Ovary (tissue), 10 donors: Measurements from ENCODE around the gene KDF1. TPM values are rescaled to one million over a fixed set of nuclear protein-coding genes. Genes with fewer than 3 reads are reported as not detected.
A peak's percentile ranks its signal among the peaks of the same experiment; 100 is the strongest.

Experiments
- DNase-seq, 5 donors: peaks; one replicate each; pipeline ENCODE4 v3.0.0-alpha.2; 2019 to 2020
- H3K27ac ChIP-seq, 2 donors: fragments of 200-600 bp; one replicate each; pipeline versions ENCODE4 v1.5.1 to v1.8.0; 2019 to 2022
- H3K27me3 ChIP-seq: fragments of 200-600 bp; one replicate; pipeline ENCODE4 v1.8.0; 2022
- H3K36me3 ChIP-seq: fragments of 200-600 bp; sonication (generic); one replicate; pipeline ENCODE4 v1.5.1; 2019
- H3K4me1 ChIP-seq: one replicate; pipeline ENCODE4 v1.8.1; 2013; ENCODE audit warnings: mild to moderate bottlenecking, moderate library complexity; ENCODE audit not compliant: insufficient read depth
- H3K4me3 ChIP-seq: fragments of 200-600 bp; sonication (generic); one replicate; pipeline ENCODE4 v1.5.1; 2017
- H3K9me3 ChIP-seq, 2 donors: fragments of 200-600 bp in 1 of 2; sonication (generic) in 1 of 2; one replicate each; pipeline versions ENCODE4 v1.5.1 to v1.8.1; 2013 to 2019; ENCODE audit warnings: mild to moderate bottlenecking in 1 of 2, moderate library complexity in 1 of 2
- CTCF ChIP-seq, 3 donors: fragments of 450-650 bp in 2 of 3; fragments of 200-600 bp in 1 of 3; IDR thresholded peaks; one replicate each; pipeline versions ENCODE4 v1.5.1 to v1.8.0; 2016 to 2022; ENCODE audit warnings: antibody characterized with exemption in 3 of 3, mild to moderate bottlenecking in 1 of 3
- EP300 ChIP-seq: sonication (generic); formaldehyde crosslinking; IDR thresholded peaks from one replicate; pipeline ENCODE4 v1.6.1; 2017; ENCODE audit warnings: antibody characterized with exemption
- POLR2A ChIP-seq: fragments of 450-650 bp; IDR thresholded peaks from one replicate; pipeline ENCODE4 v1.6.1; 2017; ENCODE audit warnings: antibody characterized with exemption, mild to moderate bottlenecking, moderate library complexity
- WGBS, 3 donors: extraction: QIAGEN DNeasy Blood & Tissue Kit in 1 of 3; methylation state at CpG; one replicate each; pipeline versions ENCODE4 v1.1.5 to v1.1.7; 2013 to 2017; 5-methylcytosine and 5-hydroxymethylcytosine counted together
- intact Hi-C, 4 donors: fragments of 100-400 bp; cut with DNase I; formaldehyde crosslinking; loops; one replicate each; pipeline versions ENCODE4 v1.11.0 to v1.15.1; 2022 to 2023
- long read RNA-seq, 3 donors: library from polyadenylated mRNA in 2 of 3; unstranded in 2 of 3; transcript quantifications; one replicate each; pipeline ENCODE4 v2.0.0 and lab custom pipeline, GENCODE V29; 2021 to 2026
- polyA plus RNA-seq, 2 donors: library from polyadenylated mRNA; stranded (reverse); fragments of 200-250 nt in 1 of 2; fragments of 350-450 nt in 1 of 2; fragmentation: Illumina TruSeq in 1 of 2; extraction: RNeasy Lipid Tissue Mini Kit (QIAGEN cat#74804) in 1 of 2; gene quantifications; one replicate each; pipeline ENCODE4 v1.2.3, GENCODE V29; 2013 to 2014
- total RNA-seq, 7 donors: library from RNA; depleted of rRNA in 2 of 7; stranded (reverse); fragments of >200 nt in 2 of 7; fragmentation: NEBNext Ultra II Directional in 3 of 7; extraction: Animal tissue kit (Norgen Biotek cat#: 25700) in 3 of 7; gene quantifications; one replicate each; pipeline versions ENCODE4 v1.1.0 to v1.2.4, GENCODE V29; 2016 to 2023
- donor health status: DM: no; HTN: no; CAD: no; lungs with moderate emphysema.
- donor health status: DM: no; HTN: no; CAD: no.
- donor health status: Bipolar disorder and iron deficiency.
- donor health status: DM: yes; HTN: yes; CAD: no.
- donor health status: DM: no; HTN: no; CAD: no.
- donor health status: DM: yes; HTN: yes; CAD: no.

Gene KDF1
- total RNA-seq: 10 to 100 TPM in 1 of 7 donors, 1 to 10 TPM in 1, under 1 TPM in 2, not detected in 3; 0.59 to 11.0 (median 0.84) TPM
- polyA plus RNA-seq: under 1 TPM in 1 of 2 donors, not detected in 1; 0.08 TPM
- long read RNA-seq, donor 1: 0 reads
- long read RNA-seq, donor 2, partial matches to known transcripts: 0 of 4 reads
- long read RNA-seq, donor 2, other reads (novel, unspliced or antisense): 0 of 4 reads
- long read RNA-seq, donor 3, partial matches to known transcripts: 1 of 4 reads
- long read RNA-seq, donor 3, other reads (novel, unspliced or antisense): 0 of 4 reads

- peak in 1 of 5 donors; percentile 22 for DNase-seq
- TF ChIP-seq EP300: no peak
- no peak for TF ChIP-seq POLR2A
- TF ChIP-seq CTCF (IDR thresholded peaks at IDR 0.05): no peak
- H3K4me3 ChIP-seq: peak within 1 kb of the TSS; percentile 24
- peaks cover 4% of the 10 kb centered on the region for H3K4me1 ChIP-seq
- H3K9me3 ChIP-seq: no peaks in the 10 kb centered on the region
- no peak within 1 kb of the TSS for H3K27ac ChIP-seq
- intact Hi-C loops: no loop called here
- no peaks in the 10 kb centered on the region for H3K27me3 ChIP-seq
- no peaks in the 10 kb centered on the region for H3K36me3 ChIP-seq
- 1% methylated on average over 40 to 86 of the region's 86 CpGs for WGBS, 3 donors
Observed at GRCh38 chr1:26959722-26960624, at the start of gene KDF1. KDF1 (minus strand) TSS chr1:26960468; CDS start chr1:26952380, 8,088 bp downstream.

DNA sequence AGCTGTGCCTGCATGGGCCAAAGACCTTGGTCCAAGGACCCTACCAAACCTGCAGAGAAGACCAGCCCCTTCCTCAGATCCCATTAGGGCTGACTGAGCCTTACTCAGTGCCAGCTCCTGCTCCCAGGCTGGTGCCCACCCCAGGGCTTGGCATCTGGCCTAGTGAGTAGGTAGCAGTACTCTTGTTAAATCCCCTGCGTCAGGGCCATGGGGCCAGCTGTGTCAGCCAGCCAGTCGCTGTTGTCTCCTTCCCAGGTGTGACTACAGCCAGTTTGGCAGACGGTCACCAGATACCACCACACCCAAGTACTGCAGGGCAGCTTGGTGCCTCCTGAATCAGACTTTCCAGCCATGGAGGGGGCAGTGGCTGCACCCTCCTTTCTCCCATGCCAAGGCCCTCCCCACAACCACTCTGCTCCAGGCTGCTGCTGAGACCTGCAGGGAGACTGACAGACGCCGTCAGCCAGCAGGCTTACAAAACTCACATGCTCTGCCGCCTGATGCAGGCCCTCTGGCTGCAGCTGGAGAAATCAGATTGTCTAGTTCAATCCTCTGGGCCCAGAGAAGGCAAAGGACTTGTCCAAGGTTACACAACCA lies 49.4 kb upstream of the KDF1 start:
- Histone ChIP-seq H3K36me3 (no peaks in the 10 kb centered on the region), H3K27ac (no peak overlapping the region), H3K27me3 (no peaks in the 10 kb centered on the region), H3K9me3 (no peaks in the 10 kb centered on the region), H3K4me1 (peaks cover 5% of the 10 kb centered on the region), H3K4me3 (no peak overlapping the region)
- TF ChIP-seq POLR2A: no peak
- TF ChIP-seq CTCF (IDR thresholded peaks at IDR 0.05): no peak
- TF ChIP-seq EP300: no peak
- no peak for DNase-seq
- WGBS, 3 donors: 81 to 92% (median 89%) methylated on average over 5 to 6 of the region's 6 CpGs
- intact Hi-C loops: loop anchor here in 1 of 4 donors (5.0 kb wide), 1 partner anchor 48 kb away; no protein-coding TSS in a partner anchor

DNA sequence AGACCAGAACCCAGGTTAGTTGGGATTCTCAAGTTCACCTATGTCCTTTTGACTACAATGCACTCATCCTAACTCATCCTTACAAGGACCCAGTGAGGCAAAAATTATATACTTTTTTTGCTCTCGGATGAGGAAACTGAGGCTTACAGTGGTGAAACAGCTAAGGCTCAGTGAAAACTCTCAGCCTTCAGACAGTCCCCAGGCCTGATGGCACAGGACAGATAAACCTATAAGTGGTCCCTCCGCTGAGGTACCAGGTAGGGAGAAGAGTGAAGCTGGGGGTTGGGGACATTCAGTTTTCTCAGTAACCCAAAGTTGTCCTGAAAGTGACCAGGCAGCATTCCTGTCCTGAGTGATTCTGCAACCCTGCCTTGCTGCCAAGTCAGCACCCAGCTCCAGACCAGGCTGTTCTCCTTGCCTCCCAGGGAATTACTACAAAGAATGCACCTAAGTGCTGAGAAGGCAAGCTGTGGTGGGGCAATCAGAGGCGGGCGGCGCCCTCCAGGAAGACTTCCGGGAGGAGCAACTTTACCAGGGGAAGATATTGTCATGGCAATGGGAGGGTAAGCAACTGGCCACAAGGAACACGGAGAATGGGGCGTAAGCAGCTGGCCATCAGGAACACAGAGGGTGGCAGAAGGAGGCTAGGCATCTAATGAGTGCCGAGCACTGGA lies 47.8 kb upstream of the KDF1 start:
- WGBS, 3 donors: 74 to 84% (median 79%) methylated on average over 9 of the region's 9 CpGs
- H3K9me3 ChIP-seq: no peaks in the 10 kb centered on the region
- no peak overlapping the region for H3K4me3 ChIP-seq
- no peak for DNase-seq
- no peaks in the 10 kb centered on the region for H3K27me3 ChIP-seq
- H3K36me3 ChIP-seq: no peaks in the 10 kb centered on the region
- H3K4me1 ChIP-seq: peaks cover 8% of the 10 kb centered on the region
- intact Hi-C loops: loop anchor here in 1 of 4 donors (5.0 kb wide), 1 partner anchor 49 kb away; no protein-coding TSS in a partner anchor
- TF ChIP-seq CTCF (IDR thresholded peaks at IDR 0.05) (no peak), EP300 (no peak), POLR2A (no peak)
- H3K27ac ChIP-seq: no peak overlapping the region

DNA sequence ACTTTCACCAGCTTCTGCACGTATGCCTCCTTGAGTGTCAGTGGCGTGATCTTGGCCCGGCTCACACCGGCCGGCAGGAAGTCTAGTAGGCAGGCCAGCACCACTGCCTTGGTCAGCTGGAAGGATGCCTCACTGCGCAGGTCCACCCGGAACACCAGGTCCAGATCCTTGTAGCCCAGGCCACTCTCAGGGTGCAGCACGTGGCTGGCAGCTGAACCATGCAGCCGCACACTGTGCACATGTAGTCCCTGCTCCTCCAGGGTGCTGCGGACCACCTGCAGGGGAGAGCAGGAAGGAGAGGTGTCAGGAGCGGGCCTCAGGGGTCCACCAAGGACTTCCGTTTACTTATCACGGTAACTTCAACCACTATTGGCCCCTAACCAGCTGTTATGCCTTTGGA lies 46.4 kb upstream of the KDF1 start:
- Histone ChIP-seq H3K9me3 (no peaks in the 10 kb centered on the region), H3K36me3 (no peaks in the 10 kb centered on the region), H3K4me3 (no peak overlapping the region), H3K27ac (no peak overlapping the region), H3K27me3 (no peaks in the 10 kb centered on the region), H3K4me1 (peaks cover 8% of the 10 kb centered on the region)
- intact Hi-C loops: loop anchor here in 1 of 4 donors (5.0 kb wide), 1 partner anchor 51 kb away; no protein-coding TSS in a partner anchor
- no peak for DNase-seq
- 66 to 79% (median 66%) methylated on average over 13 of the region's 13 CpGs for WGBS, 3 donors
- TF ChIP-seq CTCF (IDR thresholded peaks at IDR 0.05) (no peak), POLR2A (no peak), EP300 (no peak)
